KMS-11 (cell line): Measurements from ENCODE around the gene FIG4.

ENCODE experiments used
- H2AFZ ChIP-seq: fragments of 200-600 bp; sonication (generic); 2 replicates; pipeline ENCODE4 v1.6.1; 2016; ENCODE audit warnings: antibody characterized with exemption, mixed run types, low read depth
- H3K27ac ChIP-seq: fragments of 200-600 bp; sonication (generic); 2 replicates; pipeline ENCODE4 v1.6.1; 2016; ENCODE audit warnings: mild to moderate bottlenecking, mixed run types
- H3K27me3 ChIP-seq: fragments of 200-600 bp; sonication (generic); 2 replicates; pipeline ENCODE4 v1.6.1; 2017; ENCODE audit warnings: mild to moderate bottlenecking, low read depth, mixed run types, moderate library complexity; ENCODE audit not compliant: insufficient read depth
- H3K36me3 ChIP-seq: fragments of 200-600 bp; sonication (generic); 2 replicates; pipeline ENCODE4 v1.6.1; 2017; ENCODE audit warnings: mild to moderate bottlenecking, mixed run types; ENCODE audit not compliant: insufficient read depth
- H3K4me1 ChIP-seq: fragments of 200-600 bp; sonication (generic); 2 replicates; pipeline ENCODE4 v1.6.1; 2016; ENCODE audit warnings: mild to moderate bottlenecking, low read depth, mixed run types; ENCODE audit not compliant: poor library complexity, severe bottlenecking
- H3K4me2 ChIP-seq: fragments of 200-600 bp; sonication (generic); 2 replicates; pipeline ENCODE4 v1.7.0; 2016; ENCODE audit warnings: mild to moderate bottlenecking, mixed run types
- H3K4me3 ChIP-seq: fragments of 200-600 bp; sonication (generic); IDR thresholded peaks from 2 replicates; pipeline ENCODE4 v1.6.1; 2017; ENCODE audit warnings: low read depth, low read length, mixed read lengths; ENCODE audit not compliant: insufficient read depth
- H3K79me2 ChIP-seq: fragments of 200-600 bp; sonication (generic); 2 replicates; pipeline ENCODE4 v1.6.1; 2016; ENCODE audit warnings: low read depth, mixed run types; ENCODE audit not compliant: insufficient read depth
- H3K9ac ChIP-seq: fragments of 200-600 bp; sonication (generic); 2 replicates; pipeline ENCODE4 v1.6.1; 2016; ENCODE audit warnings: mild to moderate bottlenecking, mixed run types
- H4K20me1 ChIP-seq: fragments of 200-600 bp; sonication (generic); 2 replicates; pipeline ENCODE4 v1.6.1; 2016; ENCODE audit warnings: mild to moderate bottlenecking, mixed run types; ENCODE audit not compliant: insufficient read depth
- TF ChIP-seq, protein P1 (sequence below): fragments of 200-600 bp; sonication (generic); conservative IDR thresholded peaks from 2 replicates; pipeline ENCODE4 v1.6.1; 2017; ENCODE audit warnings: low read depth, mild to moderate bottlenecking, antibody characterized with exemption, low read length, moderate library complexity, mixed read lengths

FIG4 gene

DNA sequence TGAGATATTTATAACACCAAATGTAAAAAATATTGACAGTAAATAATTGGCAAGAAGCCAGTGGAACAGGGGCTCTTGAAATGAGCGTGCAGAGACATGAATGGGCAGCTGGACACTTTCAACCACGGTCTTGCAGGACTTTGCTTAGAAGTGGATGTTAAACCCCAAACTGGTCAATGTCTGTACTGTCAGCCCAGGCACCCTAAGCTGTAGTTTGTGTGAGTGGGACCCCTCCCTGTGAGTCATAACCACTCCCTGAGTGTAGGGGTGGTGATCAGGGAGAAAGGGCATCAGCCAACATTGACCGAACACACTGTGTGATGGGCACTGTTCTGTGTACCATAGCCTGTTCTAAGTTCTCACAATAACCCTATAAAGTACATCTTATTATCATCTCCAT is 108.6 kb downstream of the FIG4 start:
- Histone ChIP-seq H3K4me2 (no peak overlapping the region), H2AFZ (no peak overlapping the region), H4K20me1 (no peaks in the 10 kb centered on the region), H3K36me3 (no peaks in the 10 kb centered on the region), H3K4me3 (no peak overlapping the region), H3K79me2 (no peaks in the 10 kb centered on the region), H3K4me1 (no peaks in the 10 kb centered on the region), H3K27me3 (no peaks in the 10 kb centered on the region), H3K9ac (no peak overlapping the region), H3K27ac (no peak overlapping the region)
- TF ChIP-seq, protein P1, sequence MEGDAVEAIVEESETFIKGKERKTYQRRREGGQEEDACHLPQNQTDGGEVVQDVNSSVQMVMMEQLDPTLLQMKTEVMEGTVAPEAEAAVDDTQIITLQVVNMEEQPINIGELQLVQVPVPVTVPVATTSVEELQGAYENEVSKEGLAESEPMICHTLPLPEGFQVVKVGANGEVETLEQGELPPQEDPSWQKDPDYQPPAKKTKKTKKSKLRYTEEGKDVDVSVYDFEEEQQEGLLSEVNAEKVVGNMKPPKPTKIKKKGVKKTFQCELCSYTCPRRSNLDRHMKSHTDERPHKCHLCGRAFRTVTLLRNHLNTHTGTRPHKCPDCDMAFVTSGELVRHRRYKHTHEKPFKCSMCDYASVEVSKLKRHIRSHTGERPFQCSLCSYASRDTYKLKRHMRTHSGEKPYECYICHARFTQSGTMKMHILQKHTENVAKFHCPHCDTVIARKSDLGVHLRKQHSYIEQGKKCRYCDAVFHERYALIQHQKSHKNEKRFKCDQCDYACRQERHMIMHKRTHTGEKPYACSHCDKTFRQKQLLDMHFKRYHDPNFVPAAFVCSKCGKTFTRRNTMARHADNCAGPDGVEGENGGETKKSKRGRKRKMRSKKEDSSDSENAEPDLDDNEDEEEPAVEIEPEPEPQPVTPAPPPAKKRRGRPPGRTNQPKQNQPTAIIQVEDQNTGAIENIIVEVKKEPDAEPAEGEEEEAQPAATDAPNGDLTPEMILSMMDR: no peak

DNA sequence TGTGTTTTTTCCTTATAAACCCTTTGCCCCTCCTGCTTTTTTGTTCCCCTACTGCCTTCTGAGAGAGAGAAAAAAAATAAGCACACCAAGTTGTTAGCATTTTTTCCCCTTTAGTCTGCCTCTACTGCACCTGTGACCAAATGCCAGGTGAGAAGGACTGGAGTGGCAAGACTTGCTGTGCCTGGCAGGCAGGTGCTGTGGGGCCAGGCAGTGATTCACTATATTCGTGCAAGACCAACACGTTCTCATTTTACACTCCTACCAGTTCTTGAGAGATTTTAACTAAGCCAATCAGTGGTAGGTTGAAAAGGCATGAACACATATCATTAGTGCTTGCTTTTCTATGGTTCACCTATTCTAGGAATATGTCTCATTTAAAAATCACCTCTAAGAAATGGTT is 109.7 kb downstream of the FIG4 start:
- H3K4me3 ChIP-seq: no peak overlapping the region
- H3K79me2 ChIP-seq: no peaks in the 10 kb centered on the region
- H3K27ac ChIP-seq: no peak overlapping the region
- no peak overlapping the region for H3K9ac ChIP-seq
- no peaks in the 10 kb centered on the region for H3K36me3 ChIP-seq
- no peak overlapping the region for H2AFZ ChIP-seq
- no peaks in the 10 kb centered on the region for H3K27me3 ChIP-seq
- H4K20me1 ChIP-seq: no peaks in the 10 kb centered on the region
- TF ChIP-seq, protein P1: no peak
- no peak overlapping the region for H3K4me2 ChIP-seq
- H3K4me1 ChIP-seq: no peaks in the 10 kb centered on the region

DNA sequence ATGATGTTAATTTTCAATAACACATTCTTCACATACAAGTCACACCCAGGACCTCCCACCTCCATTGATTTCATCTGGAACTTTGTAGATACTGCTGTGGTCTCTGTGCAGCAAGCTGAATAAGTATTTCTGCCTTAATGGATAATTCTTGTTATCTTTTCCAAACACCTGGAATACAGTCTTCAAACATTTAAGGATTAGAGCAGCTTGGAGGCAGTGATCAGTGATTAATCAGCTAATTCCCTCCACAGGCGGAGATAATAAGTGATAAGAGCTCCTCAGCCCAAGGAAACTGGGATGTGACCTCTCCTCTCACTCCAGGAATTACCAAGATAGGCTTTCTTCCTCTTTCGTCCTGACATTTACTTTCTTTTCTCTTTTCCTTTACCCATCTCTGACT is 110.7 kb downstream of the FIG4 start:
- Histone ChIP-seq H2AFZ (no peak overlapping the region), H3K36me3 (no peaks in the 10 kb centered on the region), H3K27ac (no peak overlapping the region), H3K79me2 (no peaks in the 10 kb centered on the region), H4K20me1 (no peaks in the 10 kb centered on the region), H3K9ac (no peak overlapping the region), H3K4me2 (no peak overlapping the region), H3K27me3 (no peaks in the 10 kb centered on the region), H3K4me1 (no peaks in the 10 kb centered on the region), H3K4me3 (no peak overlapping the region)
- TF ChIP-seq, protein P1: no peak

DNA sequence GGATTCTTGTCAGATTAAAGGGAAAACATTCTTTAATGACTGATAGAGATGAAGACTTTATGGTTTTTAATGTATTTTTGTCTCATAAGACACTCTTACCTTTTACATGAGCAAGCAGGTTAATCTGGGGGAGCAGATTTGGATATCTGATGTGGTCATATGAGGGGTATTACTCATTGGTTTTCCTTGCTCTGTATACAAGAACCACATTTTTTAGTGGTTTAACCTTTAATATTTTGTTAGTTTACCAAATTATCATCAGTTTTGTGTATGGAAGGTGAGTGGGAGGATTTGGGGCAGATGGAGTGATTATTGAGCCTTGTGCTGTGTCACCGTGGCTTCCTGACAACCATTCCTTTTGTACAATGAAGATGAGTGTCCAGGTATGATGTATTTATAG is 112.9 kb downstream of the FIG4 start:
- H2AFZ ChIP-seq: no peak overlapping the region
- H3K27ac ChIP-seq: no peak overlapping the region
- no peak overlapping the region for H3K9ac ChIP-seq
- no peaks in the 10 kb centered on the region for H3K36me3 ChIP-seq
- no peak overlapping the region for H3K4me3 ChIP-seq
- no peaks in the 10 kb centered on the region for H3K4me1 ChIP-seq
- H4K20me1 ChIP-seq: no peaks in the 10 kb centered on the region
- H3K4me2 ChIP-seq: no peak overlapping the region
- H3K79me2 ChIP-seq: no peaks in the 10 kb centered on the region
- TF ChIP-seq, protein P1: no peak
- no peaks in the 10 kb centered on the region for H3K27me3 ChIP-seq

DNA sequence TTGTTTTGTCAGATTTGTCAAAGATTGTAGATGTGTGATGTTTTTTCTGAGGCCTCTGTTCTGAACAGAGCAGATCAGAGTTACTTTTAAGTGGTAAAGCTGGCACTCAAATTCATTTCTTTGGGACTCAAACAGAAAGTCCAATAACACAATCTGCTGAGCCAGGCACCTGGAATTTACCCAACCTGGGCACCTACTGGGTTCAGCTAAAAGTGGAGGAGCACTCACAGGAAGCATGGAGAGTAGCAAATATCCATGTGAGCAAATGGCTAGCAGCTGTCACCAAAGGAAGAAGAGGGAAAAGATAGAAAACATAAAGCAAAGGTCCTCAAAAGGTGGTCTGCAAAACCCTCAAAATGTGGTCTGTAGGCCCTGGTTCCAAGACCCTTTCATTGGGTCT is 116.8 kb downstream of the FIG4 start:
- H3K79me2 ChIP-seq: no peaks in the 10 kb centered on the region
- no peaks in the 10 kb centered on the region for H3K36me3 ChIP-seq
- TF ChIP-seq, protein P1: no peak
- H4K20me1 ChIP-seq: no peaks in the 10 kb centered on the region
- no peak overlapping the region for H3K4me2 ChIP-seq
- H3K4me1 ChIP-seq: no peaks in the 10 kb centered on the region
- no peak overlapping the region for H3K27ac ChIP-seq
- H3K27me3 ChIP-seq: no peaks in the 10 kb centered on the region
- H2AFZ ChIP-seq: no peak overlapping the region
- H3K9ac ChIP-seq: no peak overlapping the region
- no peak overlapping the region for H3K4me3 ChIP-seq
